Activated T-helper 2 cell treated with anti-CD3 and anti-CD28 coated beads, Interferon-gamma antibody, Interleukin-2, Interleukin-4, amounts not matched to agents 10 μg/mL and 5 μg/mL and 100 μg/mL, durations not matched to agents 14 hours and 24 hours and 36 hours (primary cell): ENCODE measurements around the gene SBNO2. TPM values are rescaled to one million over a fixed set of nuclear protein-coding genes. Genes with fewer than 3 reads are reported as not detected.

Experiments
- DNase-seq: peaks from one replicate; pipeline ENCODE4 v3.0.0; 2021; ENCODE audit warnings: low spot score
- H3K27ac Mint-ChIP-seq: one replicate; pipeline ENCODE4 v1.8.0; 2021; ENCODE audit warnings: mixed read lengths
- H3K27me3 Mint-ChIP-seq: one replicate; pipeline ENCODE4 v1.8.0; 2021; ENCODE audit warnings: low read depth, mixed read lengths
- H3K36me3 Mint-ChIP-seq: one replicate; pipeline ENCODE4 v1.8.0; 2021; ENCODE audit warnings: low read depth, mixed read lengths
- H3K4me1 Mint-ChIP-seq: one replicate; pipeline ENCODE4 v1.8.0; 2021; ENCODE audit warnings: low read depth, mixed read lengths
- H3K4me3 Mint-ChIP-seq: one replicate; pipeline ENCODE4 v1.8.0; 2021; ENCODE audit warnings: low read depth, mild to moderate bottlenecking, moderate library complexity, mixed read lengths
- H3K9me3 Mint-ChIP-seq: one replicate; pipeline ENCODE4 v1.8.0; 2021; ENCODE audit warnings: mixed read lengths
- intact Hi-C: fragments of 100-400 bp; cut with micrococcal nuclease; formaldehyde crosslinking; loops from one replicate; pipeline ENCODE4 v1.15.1; 2023
- total RNA-seq: library from RNA; stranded (reverse); gene quantifications from 2 replicates; pipeline ENCODE4 v1.2.3, GENCODE V29; 2022

SBNO2 gene
- total RNA-seq, 1 donor from 2014 or later = 82.8 TPM

DNA sequence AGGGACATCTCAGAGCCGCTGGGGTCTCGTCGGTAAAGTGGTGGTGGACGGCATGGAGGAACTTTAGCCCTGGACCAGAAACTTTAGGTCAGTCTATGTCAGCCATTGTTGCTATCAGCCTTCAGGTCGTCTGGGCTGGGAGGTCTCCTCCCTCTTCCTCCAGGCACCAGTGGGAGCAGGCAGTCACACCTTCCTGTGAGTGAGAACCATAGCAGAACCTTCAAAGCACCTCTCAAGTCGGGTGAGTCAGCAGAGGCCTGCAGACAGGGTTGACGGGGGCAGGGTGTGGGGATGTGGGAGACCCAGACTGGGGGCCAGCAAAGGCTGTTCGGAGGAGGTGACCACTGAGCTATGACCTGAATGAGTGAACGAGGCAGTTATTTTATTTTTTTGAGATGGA lies 15.4 kb upstream of the SBNO2 start:
- Mint-ChIP-seq H3K9me3 (no peaks in the 10 kb centered on the region), H3K4me3 (no peak overlapping the region), H3K36me3 (no peaks in the 10 kb centered on the region), H3K27me3 (no peaks in the 10 kb centered on the region), H3K4me1 (peaks cover 16% of the 10 kb centered on the region), H3K27ac (peak overlapping the region; percentile 51)
- intact Hi-C loops = no loop called here
- peak; percentile 25 for DNase-seq

DNA sequence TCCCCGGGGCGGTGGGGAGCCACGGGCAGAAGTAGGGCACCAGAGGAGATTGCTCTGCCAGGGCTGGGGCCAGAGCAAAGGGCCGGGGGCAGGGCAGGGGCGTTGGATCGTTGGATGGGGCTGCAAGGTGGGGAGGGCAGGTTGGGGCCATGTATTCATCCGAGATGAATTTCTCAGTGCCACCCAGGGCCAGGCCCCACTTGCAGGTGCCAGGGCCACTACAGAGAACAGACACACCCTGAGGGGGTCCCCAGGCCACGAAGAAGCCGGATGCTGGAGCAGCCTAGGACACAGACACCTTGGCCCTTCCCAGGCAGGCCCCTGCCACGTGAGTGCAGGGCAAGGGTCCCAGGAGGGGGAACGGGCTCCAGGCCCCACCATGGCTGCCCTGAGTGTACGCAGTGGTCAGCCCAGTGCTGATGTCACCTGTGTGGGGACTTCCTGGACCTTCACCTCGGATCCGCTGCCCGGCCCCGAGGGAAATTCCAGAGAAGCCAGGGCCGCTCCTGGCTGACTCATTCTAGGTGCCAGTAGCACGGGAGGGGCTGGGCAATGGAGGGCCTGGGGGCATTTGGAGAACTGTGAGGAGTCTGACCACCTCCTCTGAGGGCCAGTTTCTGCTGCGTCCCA lies 9.6 kb upstream of the SBNO2 start:
- H3K27me3 Mint-ChIP-seq = peaks cover 3% of the 10 kb centered on the region
- no peak overlapping the region for H3K27ac Mint-ChIP-seq
- no peaks in the 10 kb centered on the region for H3K9me3 Mint-ChIP-seq
- no peak overlapping the region for H3K4me3 Mint-ChIP-seq
- intact Hi-C loops = no loop called here
- H3K4me1 Mint-ChIP-seq = peaks cover 6% of the 10 kb centered on the region
- no peaks in the 10 kb centered on the region for H3K36me3 Mint-ChIP-seq
- no peak for DNase-seq

DNA sequence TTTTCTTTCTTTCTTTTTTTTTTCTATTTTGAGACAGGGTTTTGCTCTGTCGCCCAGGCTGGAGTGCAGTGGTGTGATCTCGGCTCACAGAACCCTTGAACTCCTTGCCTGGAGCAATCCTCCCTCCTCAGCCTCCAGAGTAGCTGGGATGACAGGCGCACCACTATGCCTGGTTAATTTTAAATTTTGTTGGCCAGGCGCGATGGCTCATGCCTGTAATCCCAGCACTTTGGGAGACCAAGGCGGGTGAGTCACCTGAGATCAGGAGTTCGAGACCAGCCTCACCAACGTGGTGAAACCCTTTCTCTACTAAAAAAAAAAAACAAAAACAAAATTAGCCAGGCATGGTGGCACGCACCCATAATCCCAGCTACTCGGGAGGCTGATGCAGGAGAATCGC lies 8.7 kb upstream of the SBNO2 start:
- H3K9me3 Mint-ChIP-seq = no peaks in the 10 kb centered on the region
- intact Hi-C loops = no loop called here
- peaks cover 6% of the 10 kb centered on the region for H3K4me1 Mint-ChIP-seq
- H3K27ac Mint-ChIP-seq = no peak overlapping the region
- H3K27me3 Mint-ChIP-seq = peaks cover 4% of the 10 kb centered on the region
- no peak for DNase-seq
- H3K36me3 Mint-ChIP-seq = no peaks in the 10 kb centered on the region
- H3K4me3 Mint-ChIP-seq = no peak overlapping the region

DNA sequence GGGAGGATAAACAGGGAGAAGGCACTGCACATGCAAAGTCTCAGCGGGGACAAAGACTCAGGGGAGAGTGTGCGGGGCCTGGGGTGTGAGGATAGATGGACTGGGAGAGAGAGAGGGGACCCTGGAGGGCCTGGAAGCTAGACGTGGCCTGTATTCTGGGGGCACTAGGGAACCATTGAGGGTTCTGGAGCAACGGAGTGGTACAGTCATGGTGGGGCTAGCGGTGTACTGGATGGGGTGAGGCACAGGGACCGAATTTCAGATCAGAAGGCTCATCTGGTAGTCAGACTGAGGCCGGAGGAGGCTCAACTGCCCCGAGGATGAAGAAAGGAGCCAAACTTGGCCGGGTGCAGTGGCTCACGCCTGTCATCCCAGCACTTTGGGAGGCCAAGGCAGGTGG lies 8.0 kb upstream of the SBNO2 start:
- no peak for DNase-seq
- Mint-ChIP-seq H3K4me3 (no peak overlapping the region), H3K27me3 (peaks cover 4% of the 10 kb centered on the region), H3K27ac (no peak overlapping the region), H3K4me1 (peaks cover 6% of the 10 kb centered on the region), H3K9me3 (no peaks in the 10 kb centered on the region), H3K36me3 (no peaks in the 10 kb centered on the region)
- intact Hi-C loops = no loop called here

DNA sequence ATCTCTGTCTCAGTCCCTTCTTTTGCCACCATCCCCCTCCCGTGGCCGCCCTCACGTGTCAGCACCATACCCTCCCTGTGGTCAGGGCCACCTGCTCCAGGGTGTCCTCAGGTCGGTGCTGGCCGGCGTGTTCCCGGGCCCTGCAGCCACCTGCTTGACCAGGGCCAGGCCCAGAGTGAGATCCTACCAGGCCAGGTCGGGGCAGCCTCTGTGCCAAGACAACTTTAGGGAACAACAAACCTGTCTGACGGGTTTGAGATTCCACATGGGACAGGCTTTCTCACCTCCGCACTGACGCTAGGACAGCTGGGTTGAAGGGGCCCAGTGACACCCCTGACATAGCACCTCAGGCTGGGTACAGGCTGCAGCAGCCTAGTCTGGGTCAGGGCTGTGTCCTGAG lies 7.5 kb upstream of the SBNO2 start:
- Mint-ChIP-seq H3K4me1 (peaks cover 6% of the 10 kb centered on the region), H3K27me3 (peaks cover 4% of the 10 kb centered on the region), H3K36me3 (no peaks in the 10 kb centered on the region), H3K27ac (no peak overlapping the region), H3K4me3 (no peak overlapping the region), H3K9me3 (no peaks in the 10 kb centered on the region)
- intact Hi-C loops = no loop called here
- DNase-seq = no peak

DNA sequence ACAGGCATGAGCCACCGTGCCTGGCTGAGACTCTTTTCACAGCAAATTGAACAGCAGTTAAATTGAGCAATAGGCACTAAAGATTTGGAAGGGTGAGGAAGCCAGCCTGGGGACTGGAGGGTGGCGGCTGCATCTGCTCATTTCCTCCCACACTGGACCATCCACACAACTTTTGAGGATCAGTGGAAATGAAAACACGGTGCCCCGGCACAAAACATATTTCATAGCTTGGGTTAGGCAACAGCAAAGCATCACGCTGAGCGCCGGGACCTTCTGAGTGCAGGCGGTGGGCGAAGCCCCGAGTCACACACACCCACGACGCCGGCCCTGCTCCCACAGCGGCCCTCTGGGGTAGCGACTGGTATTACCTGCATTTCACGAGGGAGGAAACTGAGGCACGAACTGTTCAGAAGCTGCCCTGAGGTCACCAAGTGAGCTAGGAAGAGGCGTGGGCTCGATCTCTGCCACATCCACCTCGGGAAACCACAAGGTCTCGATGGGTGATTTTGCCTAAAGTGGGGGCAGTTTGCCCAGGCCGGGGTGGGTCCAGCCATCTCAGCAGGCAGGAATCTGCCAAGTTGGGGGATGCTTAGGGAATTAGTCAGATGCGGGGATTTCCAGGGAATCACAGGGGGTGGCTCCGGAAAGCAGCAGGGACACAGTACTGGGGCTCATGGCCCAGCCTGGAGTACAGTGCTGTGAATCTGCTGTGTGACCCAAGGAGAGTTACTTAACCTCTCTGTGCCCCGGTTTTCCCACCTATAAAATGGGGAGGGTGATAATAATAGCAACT lies 3.5 kb upstream of the SBNO2 start:
- H3K9me3 Mint-ChIP-seq = no peaks in the 10 kb centered on the region
- intact Hi-C loops = no loop called here
- peaks cover 10% of the 10 kb centered on the region for H3K4me1 Mint-ChIP-seq
- no peak overlapping the region for H3K27ac Mint-ChIP-seq
- H3K4me3 Mint-ChIP-seq = no peak overlapping the region
- H3K36me3 Mint-ChIP-seq = no peaks in the 10 kb centered on the region
- H3K27me3 Mint-ChIP-seq = peaks cover 4% of the 10 kb centered on the region
- no peak for DNase-seq

DNA sequence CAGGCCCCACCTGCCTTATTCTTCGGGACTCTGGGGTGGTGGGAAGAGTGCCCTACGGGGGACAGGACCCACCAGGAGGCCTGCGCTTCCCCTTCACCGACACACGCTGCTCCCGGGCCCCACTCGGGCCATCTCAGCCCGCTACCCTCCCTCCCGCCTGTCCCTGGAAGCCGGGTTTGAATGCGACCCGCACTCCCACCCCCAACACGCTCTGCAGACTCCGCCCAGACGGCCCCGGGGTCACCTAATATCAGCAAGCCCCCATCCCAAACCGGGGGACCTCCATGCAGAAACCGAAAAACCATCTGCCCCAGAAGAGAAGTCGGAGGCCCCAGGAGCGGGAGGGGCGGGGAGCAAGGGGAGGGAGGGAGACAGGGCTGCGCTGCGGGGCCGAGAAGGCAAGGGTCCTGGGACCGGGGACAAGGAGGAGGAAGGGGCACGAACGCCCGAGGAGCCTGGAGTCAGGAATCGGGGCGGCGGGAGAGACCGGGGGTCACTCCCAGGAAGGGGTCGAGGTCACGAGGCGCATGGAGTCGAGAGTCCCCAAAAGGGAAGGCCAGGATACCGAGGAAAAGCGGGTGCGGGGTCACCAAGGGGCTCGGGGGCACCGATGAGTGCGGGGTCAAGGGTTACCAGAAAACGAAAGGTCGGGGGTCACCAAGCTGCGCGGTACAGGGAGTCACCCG lies 766 bp downstream of the SBNO2 start:
- Mint-ChIP-seq H3K27me3 (no peaks in the 10 kb centered on the region), H3K4me3 (peak overlapping the region; percentile 88), H3K36me3 (peaks cover 4% of the 10 kb centered on the region), H3K9me3 (no peaks in the 10 kb centered on the region), H3K4me1 (peaks cover 20% of the 10 kb centered on the region), H3K27ac (peak overlapping the region; percentile 93)
- no peak for DNase-seq
- intact Hi-C loops = loop anchor here (5.0 kb wide), 1 partner anchor 41 kb away; no protein-coding TSS in a partner anchor

DNA sequence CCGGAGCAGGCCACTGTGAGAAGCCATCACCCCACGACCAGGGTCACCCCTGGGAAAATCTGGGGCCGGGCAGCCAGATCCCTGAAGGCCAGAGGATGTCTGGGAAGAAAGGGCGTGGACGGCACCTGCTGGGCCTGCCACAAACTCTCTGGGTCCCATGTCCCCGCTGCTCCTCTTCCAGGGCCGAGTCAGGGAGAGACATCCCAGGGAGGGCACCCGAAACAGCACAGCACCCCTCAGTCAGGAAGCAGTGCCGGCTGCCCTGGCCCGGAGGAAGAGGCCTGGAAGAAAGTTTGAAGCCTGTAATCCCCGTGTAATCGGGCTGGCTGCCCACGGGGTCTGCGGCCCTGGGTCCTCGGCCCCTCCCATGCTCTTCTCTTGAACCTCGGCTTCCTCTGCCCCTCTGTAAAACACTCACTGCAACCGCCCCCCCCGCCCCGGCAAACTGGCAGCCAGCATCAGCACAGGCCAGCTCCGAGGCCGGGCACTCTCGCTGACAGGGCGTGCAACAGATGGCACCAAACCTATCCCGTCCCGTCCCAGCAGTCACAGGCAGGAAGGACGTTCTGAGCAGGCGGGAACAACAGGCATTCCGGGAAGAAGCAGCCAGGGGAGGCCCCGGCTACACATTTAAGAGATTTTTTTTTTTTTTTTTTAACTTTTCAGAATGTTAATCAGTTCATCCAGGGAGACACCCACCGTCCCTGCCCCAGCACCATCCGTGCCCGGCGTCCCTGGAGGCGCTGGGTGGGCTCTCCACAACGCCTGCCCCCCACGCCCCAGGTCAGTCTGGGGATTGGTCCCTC lies 1.5 kb downstream of the SBNO2 start:
- peak overlapping the region; percentile 74 for H3K27ac Mint-ChIP-seq
- H3K4me1 Mint-ChIP-seq = peaks cover 20% of the 10 kb centered on the region
- intact Hi-C loops = loop anchor here (5.0 kb wide), 1 partner anchor 40 kb away; no protein-coding TSS in a partner anchor
- H3K9me3 Mint-ChIP-seq = no peaks in the 10 kb centered on the region
- H3K4me3 Mint-ChIP-seq = peak overlapping the region; percentile 88
- H3K36me3 Mint-ChIP-seq = peaks cover 4% of the 10 kb centered on the region
- no peak for DNase-seq
- H3K27me3 Mint-ChIP-seq = no peaks in the 10 kb centered on the region

DNA sequence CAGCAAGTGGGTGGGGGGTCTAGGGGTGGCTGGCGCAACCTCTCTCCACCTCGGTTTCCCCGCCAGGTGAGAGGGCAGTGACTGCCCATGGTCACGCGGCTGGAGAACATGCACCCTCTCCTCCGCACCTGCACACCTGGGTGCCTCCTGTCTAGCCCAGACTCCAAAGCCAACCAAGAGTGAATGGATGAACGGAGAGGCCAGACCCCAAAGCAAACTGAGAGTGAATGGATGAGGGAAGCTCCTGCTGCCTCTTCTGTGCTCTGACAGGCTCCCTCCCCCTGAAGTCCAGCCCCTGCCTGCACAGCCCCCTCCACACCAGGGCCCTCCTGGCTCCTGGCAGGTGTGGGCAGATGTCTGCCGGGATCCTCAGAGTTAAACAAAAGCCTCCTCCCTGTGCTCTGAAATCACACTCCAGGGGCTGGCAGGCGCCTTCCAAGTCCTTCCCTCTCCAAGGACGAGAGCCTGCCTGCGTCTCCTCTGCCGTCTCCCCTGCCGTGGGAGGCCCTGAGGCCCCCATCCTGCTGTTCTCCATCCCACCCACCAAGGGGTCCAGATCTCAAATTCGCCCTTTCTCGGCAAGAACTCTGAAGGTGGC lies 2.2 kb downstream of the SBNO2 start:
- Mint-ChIP-seq H3K9me3 (no peaks in the 10 kb centered on the region), H3K36me3 (peaks cover 4% of the 10 kb centered on the region), H3K27me3 (no peaks in the 10 kb centered on the region), H3K4me1 (peaks cover 20% of the 10 kb centered on the region), H3K27ac (no peak overlapping the region), H3K4me3 (peak overlapping the region; percentile 15)
- intact Hi-C loops = loop anchor here (5.0 kb wide), 1 partner anchor 40 kb away; no protein-coding TSS in a partner anchor
- DNase-seq = no peak

DNA sequence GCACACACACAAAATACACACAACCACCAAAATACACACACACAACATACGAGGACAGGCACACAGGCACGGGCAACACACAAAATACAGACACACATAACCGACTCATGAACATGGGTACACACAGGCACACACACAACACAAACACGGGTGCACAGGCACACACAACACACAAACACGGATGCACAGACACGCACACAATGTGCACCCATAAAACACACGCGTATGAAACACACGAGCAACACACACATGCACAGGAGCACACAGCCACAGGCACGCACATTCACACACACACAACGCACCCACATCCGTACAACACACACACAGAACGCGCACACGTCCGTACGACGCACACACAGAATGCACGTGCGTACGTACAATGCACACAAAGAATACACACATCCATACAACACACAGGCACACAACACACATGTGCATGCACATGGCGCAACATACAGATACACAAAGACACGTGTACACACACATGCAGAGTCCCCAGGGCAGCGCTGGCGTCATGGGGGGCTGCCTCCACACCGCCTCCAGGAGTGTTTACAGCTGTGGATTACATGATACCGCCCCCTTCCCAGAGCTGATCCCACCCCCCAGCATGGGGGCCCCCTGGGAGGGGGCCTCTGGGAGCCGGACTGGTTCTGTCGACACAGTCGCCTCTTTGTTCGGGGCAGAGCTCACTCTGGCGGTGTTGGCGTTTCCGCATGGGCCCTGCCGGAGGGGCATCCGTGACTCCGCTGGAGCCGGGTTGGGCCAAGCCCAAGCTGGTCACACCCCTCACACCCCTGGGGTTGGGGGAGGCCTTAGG lies 2.9 kb downstream of the SBNO2 start:
- Mint-ChIP-seq H3K4me1 (peaks cover 20% of the 10 kb centered on the region), H3K27me3 (no peaks in the 10 kb centered on the region), H3K36me3 (peaks cover 4% of the 10 kb centered on the region), H3K4me3 (peak overlapping the region; percentile 49), H3K27ac (no peak overlapping the region), H3K9me3 (no peaks in the 10 kb centered on the region)
- DNase-seq = no peak
- intact Hi-C loops = loop anchor here (5.0 kb wide), 1 partner anchor 39 kb away; no protein-coding TSS in a partner anchor

DNA sequence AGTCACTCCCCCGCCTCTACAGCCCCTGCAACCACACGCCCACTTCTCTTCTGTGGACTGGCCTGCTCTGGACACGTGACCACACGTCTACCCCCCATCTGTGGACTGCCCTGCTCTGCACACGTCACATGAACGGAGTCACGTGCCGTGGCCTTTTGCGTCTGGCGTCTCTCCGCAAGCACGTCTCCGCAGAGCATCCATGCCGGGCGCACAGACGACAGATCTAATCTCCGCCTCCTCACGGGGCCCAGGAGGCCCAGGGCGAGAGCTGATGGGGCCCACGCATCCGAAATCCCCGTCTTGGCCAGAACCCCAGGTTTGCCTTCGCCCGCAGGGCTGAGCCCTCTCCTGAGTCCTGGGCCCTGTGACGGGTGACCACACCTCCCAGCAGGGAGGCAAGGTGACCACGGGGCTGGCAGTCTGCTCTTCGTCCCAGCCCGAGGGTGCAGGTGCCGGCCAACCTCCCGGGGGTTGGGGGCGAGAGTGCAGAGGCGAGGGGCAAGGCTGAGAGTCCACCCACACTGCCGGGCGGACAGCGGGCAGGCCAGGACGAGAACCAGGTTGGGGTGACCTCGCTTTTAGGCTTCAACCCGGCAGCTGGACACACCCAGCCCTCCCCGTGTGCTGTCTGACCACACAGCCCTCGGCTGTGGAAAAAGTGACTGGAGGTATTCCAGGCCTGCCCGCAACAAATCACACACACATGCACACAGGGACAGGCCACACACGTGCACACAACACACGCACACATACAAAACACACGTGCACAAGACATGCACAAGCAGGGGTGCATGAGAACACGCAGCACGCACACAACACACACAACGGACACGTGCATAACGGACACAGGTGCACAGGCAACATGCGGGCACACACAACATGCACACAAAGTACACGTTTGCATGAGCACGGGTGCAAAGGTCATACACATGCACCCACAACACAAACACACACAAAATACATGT lies 3.9 kb downstream of the SBNO2 start:
- peaks cover 4% of the 10 kb centered on the region for H3K36me3 Mint-ChIP-seq
- no peaks in the 10 kb centered on the region for H3K27me3 Mint-ChIP-seq
- H3K9me3 Mint-ChIP-seq = no peaks in the 10 kb centered on the region
- no peak overlapping the region for H3K27ac Mint-ChIP-seq
- peak overlapping the region; percentile 49 for H3K4me3 Mint-ChIP-seq
- DNase-seq = no peak
- peaks cover 20% of the 10 kb centered on the region for H3K4me1 Mint-ChIP-seq
- intact Hi-C loops = loop anchor here (5.0 kb wide), 1 partner anchor 38 kb away; no protein-coding TSS in a partner anchor
